K562 (cell line): ENCODE data around the gene KIAA0319L. TPM values are rescaled to one million over a fixed set of nuclear protein-coding genes. Genes with fewer than 3 reads are reported as not detected.

Experiments used
- CCAR2 ChIP-seq: fragments of 200-400 bp; formaldehyde crosslinking; IDR thresholded peaks from 2 replicates; pipeline ENCODE4 v1.6.1; 2017; ENCODE audit warnings: mild to moderate bottlenecking, low read depth, low read length
- CEBPB ChIP-seq: fragments of 450-650 bp; IDR thresholded peaks from 2 replicates; pipeline ENCODE4 v1.6.1; 2016; ENCODE audit warnings: missing genetic modification characterization, missing compliant biosample characterization
- CHD1 ChIP-seq: fragments of 200-600 bp; sonication (generic); IDR thresholded peaks from one replicate; pipeline ENCODE4 v1.6.1; 2012; ENCODE audit warnings: mild to moderate bottlenecking, moderate library complexity, low read length, inconsistent platforms
- EHMT2 ChIP-seq: fragments of 450-650 bp; IDR thresholded peaks from 2 replicates; pipeline ENCODE4 v1.6.1; 2018; ENCODE audit warnings: antibody characterized with exemption
- ELF2 ChIP-seq: fragments of 250-450 bp; sonication (Bioruptor Pico); IDR thresholded peaks from 2 replicates; pipeline ENCODE4 v1.5.0; 2021; ENCODE audit warnings: mild to moderate bottlenecking
- FIP1L1 ChIP-seq: fragments of 200-400 bp; formaldehyde crosslinking; IDR thresholded peaks from 2 replicates; pipeline ENCODE4 v1.6.1; 2018; ENCODE audit warnings: mild to moderate bottlenecking, low read depth, low read length; ENCODE audit not compliant: poor library complexity, severe bottlenecking
- HMG20A ChIP-seq: fragments of 450-650 bp; formaldehyde crosslinking; conservative IDR thresholded peaks from 2 replicates; pipeline ENCODE4 v1.4.0; 2020; ENCODE audit warnings: mild to moderate bottlenecking, mixed read lengths
- HOXB6 ChIP-seq: fragments of 250-450 bp; sonication (Bioruptor Pico); IDR thresholded peaks from 2 replicates; pipeline ENCODE4 v1.5.1; 2022; ENCODE audit warnings: mild to moderate bottlenecking, borderline replicate concordance
- MCM7 ChIP-seq, 2 experiments: fragments of 450-650 bp; IDR thresholded peaks; 2 replicates each; pipeline ENCODE4 v1.6.1; 2016 to 2018
- NFYB ChIP-seq: IDR thresholded peaks from 2 replicates; pipeline ENCODE4 v1.6.1; 2011; ENCODE audit warnings: mild to moderate bottlenecking, moderate library complexity; ENCODE audit not compliant: insufficient read length; ENCODE audit errors: extremely low read depth
- PHTF2 ChIP-seq: fragments of 250-450 bp; sonication (Bioruptor Pico); IDR thresholded peaks from 2 replicates; pipeline ENCODE4 v1.5.0; 2021; ENCODE audit warnings: mild to moderate bottlenecking
- RFX1 ChIP-seq: fragments of 450-650 bp; IDR thresholded peaks from 2 replicates; pipeline ENCODE4 v1.6.1; 2016; ENCODE audit warnings: mild to moderate bottlenecking, moderate library complexity
- SNIP1 ChIP-seq: fragments of 450-650 bp; IDR thresholded peaks from 2 replicates; pipeline ENCODE4 v1.7.1; 2017; ENCODE audit warnings: low read depth, mild to moderate bottlenecking
- SPI1 ChIP-seq: IDR thresholded peaks from 2 replicates; pipeline ENCODE4 v1.6.1; 2011; ENCODE audit warnings: low read depth, low read length, control low read depth, borderline replicate concordance
- TAF1 ChIP-seq: IDR thresholded peaks from 2 replicates; pipeline ENCODE4 v1.6.1; 2011; ENCODE audit warnings: mild to moderate bottlenecking, low read length, moderate library complexity; ENCODE audit not compliant: insufficient read depth, control insufficient read depth, severe bottlenecking; ENCODE audit errors: extremely low read depth
- TGIF2 ChIP-seq: sonication (generic); formaldehyde crosslinking; IDR thresholded peaks from 2 replicates; pipeline ENCODE4 v1.8.1; 2022; ENCODE audit warnings: mild to moderate bottlenecking, missing genetic modification reagents, moderate library complexity
- ZNF589 ChIP-seq: fragments of 200-800 bp; sonication (Bioruptor generic); IDR thresholded peaks from 2 replicates; pipeline ENCODE4 v1.6.1; 2016; ENCODE audit warnings: low read depth, missing genetic modification characterization, missing compliant biosample characterization
- ZNF695 ChIP-seq: fragments of 450-650 bp; formaldehyde crosslinking; IDR thresholded peaks from 2 replicates; pipeline ENCODE4 v1.4.0; 2020; ENCODE audit warnings: mild to moderate bottlenecking, moderate library complexity
- ZNF699 ChIP-seq: fragments of 250-450 bp; sonication (Bioruptor Pico); IDR thresholded peaks from 2 replicates; pipeline ENCODE4 v1.8.0; 2021; ENCODE audit warnings: mild to moderate bottlenecking, moderate library complexity; ENCODE audit not compliant: insufficient replicate concordance
- polyA plus RNA-seq, 8 experiments: library from polyadenylated mRNA; depleted of rRNA in 4 of 8; stranded (reverse) in 5 of 8; unstranded in 3 of 8; fragments of >200 nt; fragmentation: Nextera tagmentation in 2 of 8; fragmentation: Illumina TruSeq in 1 of 8; extraction: Ambion mirVana in 2 of 8; extraction: Trizol in 1 of 8; gene quantifications; 2 replicates each; pipeline versions ENCODE4 v1.2.1 to v1.2.3, GENCODE V29; 2011 to 2014; ENCODE audit warnings: inconsistent platforms in 1 of 8, missing spikeins in 1 of 8
- total RNA-seq, 7 experiments: library from RNA; depleted of rRNA in 6 of 7; stranded (reverse); fragments of >200 nt in 6 of 7; fragmentation: Illumina TruSeq in 2 of 7; extraction: Trizol in 2 of 7; gene quantifications; 2 replicates each; pipeline versions ENCODE4 v1.2.1 to v1.2.3, GENCODE V29; 2011 to 2021; ENCODE audit warnings: low replicate concordance in 1 of 7
- TF ChIP-seq, protein P1 (sequence below), 2 experiments: fragments of 450-650 bp; conservative IDR thresholded peaks; 2 replicates each; pipeline ENCODE4 v1.6.1; 2017; ENCODE audit warnings: mild to moderate bottlenecking in 2 of 2, moderate library complexity in 2 of 2
- TF ChIP-seq, protein P2 (sequence below): sonication (generic); formaldehyde crosslinking; IDR thresholded peaks from 2 replicates; pipeline ENCODE4 v1.8.1; 2023; ENCODE audit warnings: missing genetic modification reagents, mild to moderate bottlenecking, borderline replicate concordance
- TF ChIP-seq, protein P3 (sequence below), 3 experiments: fragments of 200-800 bp in 1 of 3; sonication (Bioruptor generic) in 1 of 3; sonication (generic) in 1 of 3; formaldehyde crosslinking in 1 of 3; IDR thresholded peaks; 2 replicates each; pipeline versions ENCODE4 v1.6.1 to v1.8.0; 2016 to 2022; ENCODE audit warnings: mild to moderate bottlenecking in 2 of 3, missing compliant biosample characterization in 2 of 3, missing genetic modification characterization in 2 of 3, missing genetic modification reagents in 1 of 3

Gene KIAA0319L
- total and polyA plus RNA-seq, 9 of the 15 experiments (the other 6 are each of a cell fraction or from before 2014, with no cell fraction given) = 2.4 to 51.7 (median 27.4) TPM

DNA sequence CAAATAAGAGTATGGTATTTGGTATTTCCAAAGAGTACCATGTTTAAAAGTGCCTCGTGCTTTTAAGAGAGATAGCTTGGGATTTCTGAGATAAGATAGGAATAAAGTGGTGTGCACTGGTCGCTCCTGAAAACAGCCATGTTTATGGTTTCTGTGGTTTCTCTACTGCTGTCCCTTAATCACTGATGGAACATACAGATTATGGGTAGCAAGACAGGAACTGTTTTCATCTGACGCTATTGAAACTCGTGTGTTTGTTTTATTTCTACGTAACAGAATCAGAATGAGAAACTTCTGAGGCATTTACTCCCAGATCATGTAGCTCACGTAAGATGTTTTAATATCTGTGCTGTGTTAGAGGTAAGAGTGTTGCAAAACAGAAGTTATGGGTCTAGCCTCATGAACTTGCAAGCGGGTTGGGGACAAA is 126.0 kb downstream of the KIAA0319L start (continued):
- TF ChIP-seq, protein P1, sequence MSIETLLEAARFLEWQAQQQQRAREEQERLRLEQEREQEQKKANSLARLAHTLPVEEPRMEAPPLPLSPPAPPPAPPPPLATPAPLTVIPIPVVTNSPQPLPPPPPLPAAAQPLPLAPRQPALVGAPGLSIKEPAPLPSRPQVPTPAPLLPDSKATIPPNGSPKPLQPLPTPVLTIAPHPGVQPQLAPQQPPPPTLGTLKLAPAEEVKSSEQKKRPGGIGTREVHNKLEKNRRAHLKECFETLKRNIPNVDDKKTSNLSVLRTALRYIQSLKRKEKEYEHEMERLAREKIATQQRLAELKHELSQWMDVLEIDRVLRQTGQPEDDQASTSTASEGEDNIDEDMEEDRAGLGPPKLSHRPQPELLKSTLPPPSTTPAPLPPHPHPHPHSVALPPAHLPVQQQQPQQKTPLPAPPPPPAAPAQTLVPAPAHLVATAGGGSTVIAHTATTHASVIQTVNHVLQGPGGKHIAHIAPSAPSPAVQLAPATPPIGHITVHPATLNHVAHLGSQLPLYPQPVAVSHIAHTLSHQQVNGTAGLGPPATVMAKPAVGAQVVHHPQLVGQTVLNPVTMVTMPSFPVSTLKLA (conservative IDR thresholded peaks at IDR 0.05) = no peak
- TF ChIP-seq TGIF2 (CRISPR knock-in tag) (no peak), MCM7 (IDR thresholded peaks at IDR 0.05) (no peak), ZNF589 (CRISPR knock-in tag) (no peak), CHD1 (no peak), PHTF2 (CRISPR knock-in tag) (no peak), HMG20A (no peak), ZNF695 (CRISPR knock-in tag) (no peak), RFX1 (no peak), SPI1 (no peak), EHMT2 (no peak), CCAR2 (no peak), TAF1 (no peak), CEBPB (tag) (no peak), ELF2 (CRISPR knock-in tag) (0 out of 2 replicates have a peak, but pooled peaks have one; percentile 71), SNIP1 (no peak), NFYB (no peak), FIP1L1 (no peak), ZNF699 (CRISPR knock-in tag) (no peak), HOXB6 (no peak)
- TF ChIP-seq, protein P2, sequence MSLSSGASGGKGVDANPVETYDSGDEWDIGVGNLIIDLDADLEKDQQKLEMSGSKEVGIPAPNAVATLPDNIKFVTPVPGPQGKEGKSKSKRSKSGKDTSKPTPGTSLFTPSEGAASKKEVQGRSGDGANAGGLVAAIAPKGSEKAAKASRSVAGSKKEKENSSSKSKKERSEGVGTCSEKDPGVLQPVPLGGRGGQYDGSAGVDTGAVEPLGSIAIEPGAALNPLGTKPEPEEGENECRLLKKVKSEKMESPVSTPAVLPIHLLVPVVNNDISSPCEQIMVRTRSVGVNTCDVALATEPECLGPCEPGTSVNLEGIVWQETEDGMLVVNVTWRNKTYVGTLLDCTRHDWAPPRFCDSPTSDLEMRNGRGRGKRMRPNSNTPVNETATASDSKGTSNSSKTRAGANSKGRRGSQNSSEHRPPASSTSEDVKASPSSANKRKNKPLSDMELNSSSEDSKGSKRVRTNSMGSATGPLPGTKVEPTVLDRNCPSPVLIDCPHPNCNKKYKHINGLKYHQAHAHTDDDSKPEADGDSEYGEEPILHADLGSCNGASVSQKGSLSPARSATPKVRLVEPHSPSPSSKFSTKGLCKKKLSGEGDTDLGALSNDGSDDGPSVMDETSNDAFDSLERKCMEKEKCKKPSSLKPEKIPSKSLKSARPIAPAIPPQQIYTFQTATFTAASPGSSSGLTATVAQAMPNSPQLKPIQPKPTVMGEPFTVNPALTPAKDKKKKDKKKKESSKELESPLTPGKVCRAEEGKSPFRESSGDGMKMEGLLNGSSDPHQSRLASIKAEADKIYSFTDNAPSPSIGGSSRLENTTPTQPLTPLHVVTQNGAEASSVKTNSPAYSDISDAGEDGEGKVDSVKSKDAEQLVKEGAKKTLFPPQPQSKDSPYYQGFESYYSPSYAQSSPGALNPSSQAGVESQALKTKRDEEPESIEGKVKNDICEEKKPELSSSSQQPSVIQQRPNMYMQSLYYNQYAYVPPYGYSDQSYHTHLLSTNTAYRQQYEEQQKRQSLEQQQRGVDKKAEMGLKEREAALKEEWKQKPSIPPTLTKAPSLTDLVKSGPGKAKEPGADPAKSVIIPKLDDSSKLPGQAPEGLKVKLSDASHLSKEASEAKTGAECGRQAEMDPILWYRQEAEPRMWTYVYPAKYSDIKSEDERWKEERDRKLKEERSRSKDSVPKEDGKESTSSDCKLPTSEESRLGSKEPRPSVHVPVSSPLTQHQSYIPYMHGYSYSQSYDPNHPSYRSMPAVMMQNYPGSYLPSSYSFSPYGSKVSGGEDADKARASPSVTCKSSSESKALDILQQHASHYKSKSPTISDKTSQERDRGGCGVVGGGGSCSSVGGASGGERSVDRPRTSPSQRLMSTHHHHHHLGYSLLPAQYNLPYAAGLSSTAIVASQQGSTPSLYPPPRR (CRISPR knock-in tag) = no peak
- TF ChIP-seq, protein P3, sequence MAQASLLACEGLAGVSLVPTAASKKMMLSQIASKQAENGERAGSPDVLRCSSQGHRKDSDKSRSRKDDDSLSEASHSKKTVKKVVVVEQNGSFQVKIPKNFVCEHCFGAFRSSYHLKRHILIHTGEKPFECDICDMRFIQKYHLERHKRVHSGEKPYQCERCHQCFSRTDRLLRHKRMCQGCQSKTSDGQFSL (CRISPR knock-in tag; IDR thresholded peaks at IDR 0.05) = no peak
- TF ChIP-seq, protein P3 (tag; IDR thresholded peaks at IDR 0.05) = no peak
